Activated CD4-positive, CD25-positive, alpha-beta regulatory T cell (primary cell): ENCODE data around the gene TRIO.

Experiments used
- DNase-seq, 4 experiments: peaks; one replicate each; lab custom pipeline; 2025; lab: John Stamatoyannopoulos, UW

The TRIO gene

DNA sequence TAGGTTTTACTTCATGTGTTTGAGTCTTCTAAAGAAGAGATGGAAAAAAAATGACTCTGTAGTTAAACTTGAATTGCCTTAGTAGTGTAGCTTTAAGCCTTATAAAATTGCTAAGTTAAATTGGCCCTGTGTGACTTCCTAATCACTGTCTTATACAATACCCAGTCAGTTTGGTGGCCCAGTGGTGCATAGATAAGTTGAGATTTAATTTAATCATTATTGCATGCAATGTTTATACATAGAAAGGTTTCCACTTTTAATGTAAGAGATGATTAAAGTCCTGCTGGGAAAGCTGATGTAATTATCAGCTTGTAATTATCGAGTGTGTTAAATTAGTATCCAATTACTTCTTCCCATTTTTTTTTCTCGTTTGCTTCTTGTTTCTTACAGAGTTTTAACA, 187.1 kb downstream of the TRIO start:
- no peak for DNase-seq

DNA sequence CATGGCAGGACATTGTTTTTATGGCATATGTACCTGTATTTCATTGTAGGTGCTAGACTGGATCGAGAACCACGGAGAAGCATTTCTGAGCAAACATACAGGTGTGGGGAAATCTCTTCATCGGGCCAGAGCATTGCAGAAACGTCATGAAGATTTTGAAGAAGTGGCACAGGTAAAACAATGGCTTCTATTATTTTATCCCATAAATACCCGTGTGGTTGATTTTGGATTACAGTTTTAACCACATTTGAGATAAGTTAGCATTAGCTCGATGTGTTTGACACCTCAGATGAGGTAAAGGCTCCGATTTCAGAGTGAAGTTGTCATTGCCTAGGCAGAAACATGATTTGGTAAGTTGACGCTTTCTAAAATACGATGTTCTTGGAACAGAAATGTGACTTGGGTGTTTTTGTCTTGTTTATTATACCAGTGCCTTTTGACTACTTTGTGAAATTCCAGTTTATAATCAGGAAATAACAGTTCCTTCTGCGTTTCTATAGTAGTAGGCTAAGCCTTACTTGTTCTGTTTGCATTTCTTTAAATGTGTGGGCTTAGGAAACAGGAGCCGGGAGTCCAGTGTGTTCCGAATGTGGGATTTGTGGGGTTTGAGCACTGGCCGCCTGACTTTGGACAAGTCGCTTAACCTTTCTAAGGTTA, 187.7 kb downstream of the TRIO start:
- no peak for DNase-seq

DNA sequence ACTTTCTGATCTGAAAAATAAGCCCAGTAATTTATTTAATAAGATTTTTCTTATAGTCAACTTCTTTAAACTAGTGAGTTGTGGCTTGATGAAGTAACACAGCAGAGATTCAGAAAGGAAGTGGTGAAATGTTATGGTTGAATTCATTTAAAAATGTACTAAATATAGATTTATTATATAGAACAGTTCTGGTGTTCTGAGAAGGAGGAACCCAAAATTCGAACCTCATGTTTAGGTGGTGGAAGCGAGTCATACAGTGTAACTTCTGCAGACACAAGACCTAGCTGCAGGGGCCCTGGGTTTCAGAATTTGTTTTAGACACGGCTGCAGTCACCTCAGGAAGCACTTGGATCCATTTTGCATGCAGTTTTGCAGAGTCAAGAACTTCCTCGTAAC, 188.2 kb downstream of the TRIO start:
- no peak for DNase-seq

DNA sequence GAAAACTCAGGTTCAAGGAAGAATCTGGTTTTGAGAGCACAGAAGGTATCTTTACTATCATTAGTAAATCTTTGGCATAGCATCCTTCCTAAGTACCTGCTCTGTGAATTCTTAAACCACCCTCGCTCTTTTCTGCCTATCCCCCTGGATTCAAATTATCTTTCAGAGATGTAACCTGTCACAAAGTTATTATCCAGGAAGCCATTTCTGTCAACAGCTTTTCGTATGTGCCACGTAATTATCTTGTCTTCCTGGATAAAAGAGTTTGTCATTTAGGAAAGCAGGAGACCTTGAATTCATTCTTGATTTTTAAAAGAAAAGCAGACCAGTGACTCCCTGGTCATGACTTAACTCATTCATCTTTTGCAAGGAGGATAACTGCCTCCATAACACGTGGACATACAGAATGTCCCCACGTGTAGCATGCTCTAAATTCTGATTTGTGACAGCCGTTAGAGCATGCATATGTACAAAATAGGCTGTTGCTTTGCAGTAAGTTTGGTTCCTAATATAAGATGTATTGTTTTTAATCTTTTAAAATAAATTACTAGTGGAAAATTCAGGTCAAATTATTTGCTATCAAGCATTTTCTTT, 189.0 kb downstream of the TRIO start:
- no peak for DNase-seq

DNA sequence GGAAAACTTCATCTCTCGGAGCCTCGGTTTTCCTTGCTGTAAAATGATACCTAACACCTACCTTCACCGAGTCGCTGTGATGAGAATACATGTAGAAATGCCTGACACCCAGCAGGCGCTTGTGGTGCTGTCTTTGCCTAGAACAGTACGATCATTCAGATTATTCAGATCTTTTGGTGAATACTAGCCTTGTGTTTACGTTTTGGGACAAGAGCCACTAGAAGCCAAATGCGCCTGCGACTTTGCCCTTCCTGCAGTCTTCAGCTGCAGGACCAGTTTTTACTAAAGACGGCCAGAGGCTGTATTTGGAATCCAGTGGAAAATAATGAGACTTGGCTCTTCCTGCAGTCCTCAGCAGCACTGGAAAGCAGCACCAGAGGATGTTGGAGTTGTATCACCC, 189.6 kb downstream of the TRIO start:
- no peak for DNase-seq

DNA sequence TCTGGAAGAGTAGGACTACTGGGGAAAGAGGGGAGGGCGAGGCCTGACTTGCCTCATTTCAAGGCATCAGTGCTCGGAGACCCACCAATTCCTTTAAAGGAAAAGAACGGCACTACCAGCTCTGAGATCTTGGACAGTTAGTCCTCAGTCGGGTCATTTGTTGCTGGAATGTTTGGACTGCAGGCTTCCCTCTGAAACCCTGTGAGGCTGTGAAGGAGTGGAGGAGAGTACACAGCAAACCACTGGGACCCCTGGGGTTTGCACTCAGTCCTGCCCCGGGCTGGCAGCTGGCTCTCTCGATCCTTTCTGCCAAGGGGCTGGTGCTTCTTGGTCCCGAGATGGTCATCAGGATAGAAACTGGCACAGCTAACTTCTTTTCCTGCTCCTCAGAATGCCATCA, 194.5 kb downstream of the TRIO start:
- no peak for DNase-seq

DNA sequence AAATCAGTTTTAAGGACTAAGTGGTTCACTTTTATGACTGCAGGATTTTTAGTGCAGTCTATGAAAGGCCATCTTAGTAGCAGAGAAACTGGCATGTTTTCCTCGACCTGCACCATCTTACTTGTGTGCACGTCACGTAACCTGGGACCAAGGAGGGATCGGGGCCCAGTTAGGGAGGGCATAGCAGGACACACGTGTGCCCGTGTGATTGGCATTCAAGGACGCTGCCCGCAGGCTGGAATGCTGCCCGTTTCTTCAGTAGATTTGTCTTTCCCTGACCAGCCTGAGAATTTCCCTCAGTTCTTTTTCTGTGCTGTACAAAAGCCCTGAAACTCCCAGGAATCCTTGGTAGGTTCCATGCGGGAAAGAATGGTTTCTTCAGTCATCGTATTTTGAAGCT, 196.3 kb downstream of the TRIO start:
- DNase-seq, result no peak

DNA sequence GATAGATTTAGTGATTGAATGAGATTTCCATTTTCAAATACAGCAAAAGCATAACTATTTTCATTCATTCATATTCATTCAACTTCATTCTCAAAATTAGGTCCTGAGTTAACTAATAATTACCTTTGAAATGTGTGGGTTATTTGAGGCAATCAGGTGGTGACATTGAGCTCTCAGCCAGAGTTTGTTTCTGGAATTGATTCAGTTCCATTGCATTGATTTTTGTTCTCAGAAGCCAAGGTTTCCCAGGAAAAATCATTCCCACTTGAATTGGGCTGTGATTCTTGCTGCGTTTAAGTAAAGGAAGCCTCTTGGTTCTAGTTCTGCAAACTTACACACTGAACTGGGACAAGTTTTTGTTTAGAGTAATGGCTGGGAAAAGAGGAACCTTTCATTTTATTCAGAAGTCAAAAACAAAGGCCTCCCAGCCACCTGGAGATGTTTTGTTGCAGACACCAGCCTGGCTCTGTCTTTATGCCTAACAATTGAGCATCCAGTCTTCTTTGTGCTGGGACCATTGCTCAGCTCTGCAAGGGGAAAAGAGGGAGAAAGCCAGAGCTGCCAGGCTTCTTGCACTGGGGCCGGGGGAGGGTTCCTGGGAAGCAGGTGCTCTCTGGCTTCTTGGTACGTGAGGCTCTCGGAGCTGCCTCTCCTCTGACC, 198.6 kb downstream of the TRIO start:
- DNase-seq, result no peak

DNA sequence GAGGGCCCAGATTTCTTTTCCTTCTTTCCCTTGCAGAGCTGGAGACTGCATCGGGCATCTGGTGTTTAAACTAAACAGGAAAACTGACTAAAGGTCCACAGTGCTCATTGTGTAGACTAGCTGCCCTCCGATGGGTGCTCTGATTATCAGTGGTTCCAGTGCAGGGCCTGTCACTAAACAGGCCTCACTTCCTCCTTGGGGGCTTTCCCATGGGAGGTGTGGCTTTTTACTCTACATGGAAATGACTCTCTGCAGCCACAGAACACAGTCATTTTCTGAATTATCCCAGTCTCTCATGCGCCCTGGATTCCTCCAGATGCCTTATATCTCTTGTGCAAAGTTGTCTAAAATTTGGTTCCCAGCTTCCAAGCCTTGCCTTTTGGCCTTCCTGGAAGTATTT, 199.2 kb downstream of the TRIO start:
- DNase-seq, result no peak

DNA sequence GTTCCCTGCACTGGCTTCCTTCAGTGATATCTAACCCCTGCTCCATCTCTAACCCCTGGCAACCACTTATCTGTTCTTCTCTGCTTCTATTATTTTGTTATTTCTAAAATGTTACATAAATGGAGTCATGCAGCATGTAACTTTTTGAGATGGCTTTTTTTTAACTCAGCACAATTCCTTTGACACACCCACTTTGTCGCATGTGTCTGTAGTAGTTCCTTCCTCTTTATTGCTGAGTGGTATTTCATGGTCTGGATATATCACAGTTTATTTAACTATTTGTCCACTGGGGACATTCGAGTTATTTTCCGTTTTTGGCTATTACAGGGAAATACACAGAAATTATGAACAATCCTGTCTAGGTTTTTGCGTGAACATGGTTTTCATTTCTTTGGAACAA, 200.2 kb downstream of the TRIO start:
- no peak for DNase-seq

DNA sequence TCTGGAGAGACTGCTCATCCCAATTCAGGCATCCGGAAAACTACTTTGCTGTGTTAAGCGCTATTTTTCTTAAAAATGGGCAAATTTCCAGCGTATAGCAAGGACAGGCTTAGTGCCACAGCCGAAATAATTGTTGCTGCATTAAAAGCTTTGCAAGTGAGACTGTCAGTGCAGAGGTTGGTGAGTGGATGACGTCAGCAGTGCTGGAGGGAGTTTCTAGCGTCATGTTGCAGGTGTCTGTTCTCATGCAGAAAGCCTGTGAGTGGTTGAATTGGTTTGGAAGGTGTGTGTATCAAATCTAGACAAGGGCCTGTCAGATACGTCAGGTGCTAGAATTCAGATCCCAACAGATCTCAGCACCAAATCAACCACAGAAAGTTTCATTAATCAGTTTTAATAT, 204.4 kb downstream of the TRIO start:
- no peak for DNase-seq

DNA sequence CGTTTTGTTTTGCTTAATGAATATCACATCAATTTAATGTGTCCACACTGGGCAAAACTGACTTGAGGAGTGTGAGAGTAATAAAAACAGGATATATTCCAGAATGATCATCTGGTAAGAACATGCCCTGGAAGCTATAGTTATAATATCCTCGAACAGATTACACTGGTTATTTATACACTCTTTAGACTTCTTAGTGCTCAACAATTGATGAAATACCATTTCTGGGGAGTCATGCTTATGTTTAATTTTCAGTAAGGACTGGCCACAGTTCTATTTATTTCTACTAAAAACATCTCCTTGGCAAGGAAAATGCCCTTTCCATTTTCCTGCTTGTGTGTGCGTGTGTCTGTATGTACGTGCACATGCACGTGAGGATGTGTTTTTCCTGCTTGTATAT, 205.0 kb downstream of the TRIO start:
- no peak for DNase-seq

DNA sequence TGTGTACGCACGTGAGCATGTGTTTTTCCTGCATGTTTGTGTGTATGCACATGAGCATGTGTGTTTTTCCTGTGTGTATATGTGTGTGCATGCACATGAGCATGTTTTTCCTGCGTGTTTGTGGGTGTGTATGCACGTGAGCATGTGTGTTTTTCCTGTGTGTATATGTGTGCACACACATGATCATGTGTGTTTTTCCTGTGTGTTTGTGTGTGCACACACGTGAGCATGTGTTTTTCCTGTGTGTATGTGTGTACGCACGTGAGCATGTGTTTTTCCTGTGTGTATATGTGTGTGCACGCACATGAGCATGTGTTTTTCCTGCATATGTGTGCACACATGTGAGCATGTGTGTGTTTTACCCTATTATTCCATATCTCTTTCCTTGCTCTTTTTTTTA, 205.9 kb downstream of the TRIO start:
- DNase-seq, result no peak

DNA sequence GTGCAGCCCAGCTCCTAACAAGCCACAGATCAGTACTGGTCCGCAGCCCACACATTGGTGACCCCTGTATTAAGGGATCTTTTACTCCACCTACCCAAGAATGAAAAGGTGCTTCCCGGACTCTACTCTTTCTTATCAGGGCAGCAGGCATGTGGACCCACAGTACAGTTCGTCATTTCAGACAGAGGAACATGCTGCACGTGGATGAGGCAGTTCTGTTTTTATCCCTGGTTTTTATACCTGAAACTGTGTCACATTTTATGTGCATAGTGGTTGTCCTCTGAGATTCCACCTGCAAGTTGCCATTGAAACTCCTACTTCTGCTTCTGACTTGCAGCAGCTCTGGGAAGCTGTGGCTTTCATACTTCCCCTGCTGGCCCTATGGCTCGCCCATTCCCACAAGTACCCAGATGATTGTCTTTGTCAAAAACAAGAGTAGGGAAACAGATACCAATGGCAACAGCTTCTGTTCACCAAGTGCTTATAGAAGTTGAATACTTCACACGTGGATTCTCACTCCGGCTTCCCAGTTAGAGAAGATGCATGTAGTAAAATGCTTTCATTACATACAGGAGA, 208.0 kb downstream of the TRIO start:
- no peak for DNase-seq

DNA sequence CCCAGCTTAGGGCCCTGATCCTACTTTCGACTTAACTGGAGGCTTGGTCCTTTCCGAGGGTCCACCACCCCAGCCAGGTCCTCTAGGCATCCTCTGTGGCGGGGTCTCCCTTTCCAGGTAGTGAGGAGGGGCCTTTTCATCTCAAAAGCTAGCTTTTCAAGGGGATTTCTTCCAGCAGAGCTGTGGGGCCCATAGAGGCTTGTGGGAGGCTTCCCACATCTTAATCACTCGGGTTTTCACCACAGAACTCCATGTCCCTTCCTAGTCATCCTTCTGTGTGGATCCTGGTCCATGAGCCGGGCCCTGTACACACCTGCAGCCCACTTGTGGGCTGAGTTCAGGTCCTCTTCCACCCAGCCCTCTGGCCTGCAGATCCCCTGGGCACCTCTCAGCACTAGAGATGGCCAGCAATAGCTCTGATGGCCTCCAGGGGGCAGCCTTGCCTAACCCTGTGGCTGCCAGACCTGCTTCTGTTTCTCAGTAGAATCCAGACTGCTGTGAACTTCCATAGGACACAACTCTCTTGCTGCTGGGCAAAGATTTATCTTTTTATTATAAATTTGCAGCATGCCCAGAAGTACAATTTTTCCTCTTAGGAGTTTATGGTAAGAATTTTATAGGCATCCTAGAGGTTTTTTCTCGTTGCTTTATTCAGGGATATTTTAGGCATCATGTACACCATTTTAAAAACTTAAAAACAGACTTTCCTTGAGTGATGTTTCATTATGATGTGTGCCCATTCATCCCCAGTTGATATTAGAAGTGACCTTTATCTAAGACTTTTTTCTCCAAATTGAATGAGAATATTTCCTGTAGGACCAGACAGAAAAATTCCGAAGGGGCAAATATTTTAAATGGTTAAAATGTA, 208.9 kb downstream of the TRIO start:
- peak; percentile 15 to 29 (median 22) for DNase-seq

DNA sequence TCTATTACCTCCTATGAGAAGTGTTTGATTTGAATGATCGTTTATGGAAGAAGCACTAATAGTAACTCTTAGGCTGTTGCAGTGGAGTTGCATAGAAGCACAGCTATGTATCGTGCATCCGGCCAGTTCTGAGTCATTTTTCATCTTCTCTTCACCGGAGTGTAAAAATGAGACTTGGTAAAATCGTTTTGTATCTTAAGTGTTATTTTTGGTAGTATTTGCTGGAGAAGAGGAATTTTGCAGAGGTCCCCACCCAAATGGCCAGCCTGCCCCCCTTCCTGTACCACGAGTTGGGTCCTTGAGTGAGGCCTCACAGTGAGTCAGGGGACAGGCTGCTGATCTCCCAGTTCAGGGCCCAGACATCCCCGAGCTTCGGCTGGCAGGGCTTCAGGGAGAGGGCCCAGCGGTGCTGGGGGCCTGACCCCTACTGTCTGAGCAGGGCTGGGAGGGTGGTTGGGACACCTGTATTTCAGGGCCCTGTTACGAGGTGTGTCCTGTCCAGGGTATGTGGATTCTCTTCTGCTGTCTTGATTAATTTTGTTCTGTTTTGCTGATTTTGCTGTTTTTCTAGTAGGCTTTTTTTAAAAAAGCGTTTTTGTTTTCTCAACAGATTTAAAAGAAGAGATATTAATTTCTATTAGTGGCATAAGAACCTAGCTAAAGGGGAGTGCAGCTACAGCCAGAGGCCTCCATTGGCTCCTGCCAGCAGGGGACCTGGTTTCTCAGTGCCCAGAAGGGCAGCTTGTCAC, 210.8 kb downstream of the TRIO start:
- DNase-seq, result no peak

DNA sequence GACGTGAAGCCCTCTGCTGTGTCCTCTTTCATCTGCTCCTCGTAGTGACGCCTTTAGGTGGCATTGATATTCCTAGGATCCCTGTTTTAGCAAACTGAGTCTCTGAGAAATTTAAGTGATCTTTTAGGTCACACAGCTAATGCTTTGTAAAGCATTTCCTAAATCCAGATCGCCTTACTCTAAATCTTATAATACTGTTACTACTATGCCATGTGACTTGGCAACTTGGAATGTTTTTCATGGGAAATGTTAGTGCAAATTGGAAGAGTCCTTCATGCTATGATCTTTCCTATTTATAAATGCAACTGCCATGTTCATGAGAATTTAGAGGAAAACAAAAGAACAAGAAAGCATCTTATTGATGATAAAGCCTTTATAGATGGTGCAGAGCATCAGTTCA, 212.2 kb downstream of the TRIO start:
- DNase-seq, result no peak

DNA sequence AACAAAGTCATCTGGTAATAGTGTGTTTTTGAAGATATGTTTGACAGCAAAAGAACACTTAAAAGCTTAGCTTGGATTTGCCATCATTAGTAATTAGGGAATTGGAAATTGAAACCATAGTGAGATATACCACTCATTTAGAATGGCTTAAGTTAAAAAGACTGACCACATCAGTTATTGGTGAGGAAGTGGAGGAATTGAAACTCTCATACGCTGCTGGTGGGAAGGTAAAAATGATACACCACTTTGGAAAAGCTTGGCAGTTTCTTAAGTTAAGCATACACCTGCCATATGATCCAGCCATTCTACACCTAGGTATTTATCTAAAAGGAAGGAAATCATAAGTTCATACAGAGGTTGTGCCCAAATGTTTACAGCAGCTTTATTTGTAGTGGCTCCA, 213.2 kb downstream of the TRIO start:
- no peak for DNase-seq

DNA sequence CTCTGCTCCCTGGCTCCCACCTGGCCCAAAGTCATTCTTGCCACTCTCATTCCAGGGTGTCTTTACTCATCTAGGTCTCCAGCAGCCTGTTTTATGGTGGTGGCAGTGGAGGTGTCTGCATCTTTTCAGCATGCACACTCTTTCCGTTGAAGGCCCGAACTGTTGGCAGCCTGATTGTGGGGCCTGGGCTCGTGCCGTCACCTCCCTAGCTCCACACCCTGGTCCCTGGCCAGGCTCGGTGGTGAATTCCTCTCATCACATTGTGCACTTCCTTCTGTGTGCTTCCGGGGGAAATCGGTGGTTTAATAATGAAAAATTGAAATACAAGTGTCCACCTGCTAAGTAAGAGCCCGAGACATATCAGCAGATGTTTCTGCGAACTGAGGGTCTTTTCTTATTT, 214.3 kb downstream of the TRIO start:
- no peak for DNase-seq

DNA sequence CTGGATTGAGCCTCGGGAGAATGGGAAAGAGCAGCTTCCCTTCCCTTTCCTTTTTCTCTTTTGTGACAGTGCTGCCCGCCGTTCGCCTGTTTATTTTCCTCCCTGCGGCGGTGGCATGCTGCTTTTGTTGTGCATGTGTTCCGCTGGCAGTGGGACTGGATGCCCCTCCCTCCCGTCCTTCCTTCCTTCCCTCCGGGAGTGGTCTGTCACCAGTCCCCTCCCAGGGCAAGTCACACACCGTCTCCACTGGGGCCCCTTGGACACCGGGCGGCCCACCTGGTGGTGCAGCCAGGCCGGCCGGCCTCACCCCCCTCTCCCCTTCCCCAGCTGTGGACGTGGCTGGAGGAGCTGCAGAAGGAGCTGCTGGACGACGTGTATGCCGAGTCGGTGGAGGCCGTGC, 214.7 kb downstream of the TRIO start:
- no peak for DNase-seq

DNA sequence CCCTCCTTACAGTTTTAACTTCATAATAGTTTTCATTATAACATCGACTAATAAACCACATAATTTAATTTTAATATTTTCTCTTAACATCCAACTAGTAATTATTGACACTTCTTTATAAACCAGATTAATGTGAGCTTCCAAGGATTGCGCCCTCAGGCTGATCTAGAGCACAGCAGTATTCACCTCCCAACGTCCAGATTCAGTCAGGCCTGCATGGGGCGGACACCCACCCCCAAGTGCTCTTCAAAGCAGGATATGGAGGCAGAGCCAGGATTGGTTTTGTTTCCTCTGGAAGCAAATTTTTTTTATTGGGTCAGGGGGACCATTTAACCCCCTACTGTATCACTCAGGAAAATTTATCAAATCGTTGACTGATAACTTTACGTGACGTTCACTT, 215.4 kb downstream of the TRIO start:
- DNase-seq, result no peak
